HUES6 (cell line): ENCODE data around the gene GHDC.
A peak's percentile ranks its signal among the peaks of the same experiment; 100 is the strongest.
"Not testable (repeated sequence)": the region's sequence is repeated elsewhere in the genome, so short reads cannot be mapped to it uniquely, and the experiment has no call there.

ENCODE experiments used
- H3K27ac ChIP-seq: 2 replicates; pipeline ENCODE4 v1.7.0; 2013; ENCODE audit warnings: low read depth, mild to moderate bottlenecking, low read length, inconsistent platforms
- H3K27me3 ChIP-seq: 2 replicates; pipeline ENCODE4 v1.6.1; 2013; ENCODE audit warnings: low read length; ENCODE audit not compliant: control insufficient read depth, insufficient read depth
- H3K36me3 ChIP-seq: 2 replicates; pipeline ENCODE4 v1.6.1; 2013; ENCODE audit warnings: low read length; ENCODE audit not compliant: control insufficient read depth, insufficient read depth
- H3K4me1 ChIP-seq: 2 replicates; pipeline ENCODE4 v1.6.1; 2013; ENCODE audit warnings: low read length; ENCODE audit not compliant: control insufficient read depth, insufficient read depth
- H3K4me3 ChIP-seq: 2 replicates; pipeline ENCODE4 v1.5.1; 2013; ENCODE audit warnings: low read depth, low read length
- H3K9ac ChIP-seq: one replicate; pipeline ENCODE4 v1.6.1; 2013; ENCODE audit warnings: mild to moderate bottlenecking, low read length
- H3K9me3 ChIP-seq: 2 replicates; pipeline ENCODE4 v1.6.1; 2013; ENCODE audit warnings: low read depth, low read length; ENCODE audit not compliant: control insufficient read depth, insufficient read depth

GHDC gene

DNA sequence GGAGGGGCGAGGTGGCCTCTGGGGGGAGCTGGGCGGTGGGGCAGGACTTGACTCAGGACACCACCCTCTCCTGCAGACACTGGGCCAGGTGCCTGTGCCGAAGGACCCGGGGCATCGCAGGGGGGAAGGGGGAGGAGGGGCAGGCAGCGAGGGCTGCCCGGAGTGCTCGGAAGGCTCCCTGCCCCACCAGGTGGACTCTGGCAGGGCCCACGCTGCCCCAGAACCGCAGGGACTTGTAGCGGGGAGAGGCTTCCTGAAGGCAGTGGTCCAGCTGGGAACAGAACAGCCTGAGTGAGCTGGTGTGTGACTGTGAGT lies 4.7 kb downstream of the GHDC start:
- Histone ChIP-seq H3K4me3 (no peak overlapping the region), H3K9me3 (no peaks in the 10 kb centered on the region), H3K4me1 (peaks cover 27% of the 10 kb centered on the region), H3K36me3 (no peaks in the 10 kb centered on the region), H3K27ac (no peak overlapping the region), H3K9ac (no peak overlapping the region), H3K27me3 (peaks cover 10% of the 10 kb centered on the region)

DNA sequence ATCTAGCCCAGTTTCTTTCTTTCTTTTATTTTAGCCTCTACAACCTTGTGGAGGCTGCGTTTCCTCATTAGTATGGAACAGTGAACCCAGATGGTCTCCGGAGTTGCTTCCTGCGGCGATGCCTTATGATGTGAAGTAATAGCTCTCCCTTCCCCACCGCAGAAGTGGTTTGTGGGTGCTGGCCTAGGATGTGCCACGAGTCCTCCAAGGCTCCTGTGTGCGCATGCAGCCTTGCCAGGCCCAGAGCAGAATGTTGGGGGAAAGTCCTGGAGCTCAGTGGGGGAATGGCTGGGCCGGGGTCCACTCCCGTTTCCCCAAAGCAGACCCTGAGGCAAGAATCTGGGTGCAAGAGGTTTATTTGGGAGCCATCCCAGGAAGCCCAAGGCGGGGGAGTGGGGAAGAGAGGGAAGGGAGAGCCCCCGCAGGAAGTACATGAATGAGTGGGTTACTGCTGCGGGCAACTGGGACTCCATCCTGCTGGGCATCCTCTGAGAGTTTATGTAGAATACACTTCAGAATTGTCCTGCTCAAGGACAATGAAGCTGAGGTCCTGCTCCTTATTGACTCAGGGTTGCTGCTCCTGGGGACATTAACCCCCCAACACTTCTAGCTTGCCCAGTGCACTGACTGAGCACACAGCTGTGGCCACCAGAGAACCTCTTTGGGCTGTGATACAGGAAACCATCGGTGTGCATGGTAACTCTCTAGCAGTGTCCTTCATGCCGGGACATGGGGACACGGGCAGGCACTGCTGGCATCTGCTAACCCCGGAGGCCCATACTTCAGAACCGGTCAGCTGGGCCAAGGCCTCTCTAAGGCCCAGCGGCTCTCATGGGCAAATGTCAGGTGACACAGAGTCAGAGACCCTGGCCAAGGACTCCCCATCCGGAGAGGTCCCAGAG lies 5.3 kb downstream of the GHDC start:
- Histone ChIP-seq H3K9ac (no peak overlapping the region), H3K9me3 (no peaks in the 10 kb centered on the region), H3K4me1 (peaks cover 25% of the 10 kb centered on the region), H3K27ac (no peak overlapping the region), H3K27me3 (peaks cover 15% of the 10 kb centered on the region), H3K36me3 (no peaks in the 10 kb centered on the region), H3K4me3 (no peak overlapping the region)

DNA sequence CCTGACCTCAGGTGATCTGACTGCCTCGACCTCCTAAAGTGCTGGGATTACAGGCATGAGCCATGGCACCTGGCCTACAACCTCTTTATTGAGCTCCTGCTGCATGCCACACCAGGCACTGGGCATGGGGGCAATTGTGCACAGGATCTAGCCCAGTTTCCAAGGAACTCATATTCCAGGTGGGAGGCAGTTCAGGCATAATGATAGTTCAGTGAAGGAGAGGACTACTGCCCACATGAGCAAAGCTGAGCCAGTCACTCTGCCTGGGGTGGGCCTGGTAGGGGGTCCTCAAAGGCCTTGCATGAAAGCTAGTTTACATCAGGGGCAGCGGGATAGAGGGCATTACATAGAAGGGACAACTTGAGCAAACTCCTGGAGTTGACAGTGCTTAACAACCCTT lies 6.5 kb downstream of the GHDC start:
- H3K9ac ChIP-seq = no peak overlapping the region
- H3K36me3 ChIP-seq = no peaks in the 10 kb centered on the region
- H3K4me3 ChIP-seq = no peak overlapping the region
- peaks cover 20% of the 10 kb centered on the region for H3K4me1 ChIP-seq
- no peaks in the 10 kb centered on the region for H3K9me3 ChIP-seq
- peaks cover 26% of the 10 kb centered on the region for H3K27me3 ChIP-seq
- H3K27ac ChIP-seq = no peak overlapping the region

DNA sequence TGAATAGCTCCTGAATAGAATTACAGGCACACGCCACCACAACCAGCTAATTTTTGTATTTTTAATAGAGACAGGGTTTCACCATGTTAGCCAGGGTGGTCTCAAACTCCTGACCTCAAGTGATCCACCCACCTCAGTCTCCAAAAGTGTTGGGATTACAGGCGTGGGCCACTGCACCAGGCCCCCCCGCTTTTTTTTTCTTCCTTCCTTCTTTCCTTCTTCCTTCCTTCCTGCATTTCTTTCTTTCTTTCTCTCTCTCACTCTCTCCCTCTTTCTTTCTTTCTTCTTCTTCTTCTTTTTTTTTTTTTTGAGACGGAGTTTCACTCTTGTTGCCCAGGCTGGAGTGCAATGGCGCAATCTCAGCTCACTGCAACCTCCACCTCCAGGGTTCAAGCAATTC lies 8.1 kb downstream of the GHDC start:
- not testable (repeated sequence) for H3K9me3 ChIP-seq, H3K4me3 ChIP-seq, H3K27ac ChIP-seq, H3K9ac ChIP-seq, H3K36me3 ChIP-seq
- H3K27me3 ChIP-seq = peaks cover 43% of the 10 kb centered on the region
- H3K4me1 ChIP-seq = peaks cover 24% of the 10 kb centered on the region

DNA sequence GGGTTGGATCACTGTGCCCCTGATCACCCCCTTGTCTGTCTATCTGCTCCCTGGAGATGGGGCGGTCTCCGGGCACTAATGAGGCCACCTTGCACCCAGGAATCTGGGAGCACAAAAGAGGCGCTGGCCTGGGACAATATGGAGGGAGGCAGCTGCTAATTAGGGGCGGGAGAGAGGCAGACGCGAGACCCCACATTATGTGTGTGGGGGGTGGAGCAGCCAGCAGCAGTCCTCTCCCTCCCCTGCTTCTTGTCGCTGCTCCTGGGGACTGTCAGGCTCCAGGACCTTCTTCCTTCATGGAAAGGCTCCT lies 8.7 kb downstream of the GHDC start:
- H3K27me3 ChIP-seq = peaks cover 49% of the 10 kb centered on the region
- H3K9me3 ChIP-seq = no peaks in the 10 kb centered on the region
- no peak overlapping the region for H3K9ac ChIP-seq
- H3K36me3 ChIP-seq = no peaks in the 10 kb centered on the region
- peaks cover 24% of the 10 kb centered on the region for H3K4me1 ChIP-seq
- no peak overlapping the region for H3K27ac ChIP-seq
- H3K4me3 ChIP-seq = no peak overlapping the region

DNA sequence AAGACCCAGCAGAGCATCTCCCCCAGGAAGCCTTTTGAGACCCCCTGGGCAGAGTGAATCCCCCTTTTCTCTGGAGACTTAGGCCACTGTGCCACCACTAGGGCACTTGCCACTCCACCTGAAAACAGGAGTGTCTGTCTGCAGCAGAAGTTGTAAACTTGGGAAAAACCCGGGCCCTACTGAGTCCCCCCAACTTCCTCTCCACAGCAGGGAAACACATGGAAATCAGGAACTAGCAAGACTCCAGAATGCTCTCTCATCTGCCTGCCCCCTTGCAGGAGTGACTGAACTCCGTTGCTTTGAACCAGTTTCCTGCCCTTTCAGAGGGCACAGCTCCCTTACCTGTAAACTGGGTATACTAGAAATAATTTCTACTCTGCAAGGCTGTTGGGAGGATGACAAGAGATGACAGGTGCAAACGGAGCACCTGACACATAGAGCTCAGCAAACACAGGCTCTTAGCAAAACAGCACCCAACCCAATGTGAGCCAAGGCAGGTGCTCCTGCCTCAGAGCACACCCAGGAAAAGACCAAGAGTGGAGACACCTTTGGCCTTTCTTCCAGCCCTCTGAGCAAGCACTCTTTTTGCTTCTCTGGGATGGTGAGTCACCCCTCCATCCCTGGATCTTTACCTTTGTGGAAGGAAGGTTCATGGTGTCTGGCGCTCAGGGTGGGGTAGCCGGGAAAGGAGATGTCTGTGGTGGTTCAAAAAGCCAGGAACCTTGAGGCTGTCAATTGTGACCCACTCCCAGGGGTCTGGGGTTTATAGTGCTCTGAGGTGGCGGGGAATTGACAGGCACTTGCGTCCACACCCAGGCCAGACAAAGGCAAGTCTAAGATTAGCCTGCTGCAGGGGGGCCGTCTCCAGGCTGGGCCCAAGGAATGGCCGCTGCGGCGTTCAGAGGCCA lies 9.3 kb downstream of the GHDC start, which contains the start of gene HCRT:
TSS of gene HCRT (minus strand) at position 740 of the 908 bp plus-strand sequence. CDS start at position 653, 87 bp downstream.
- Histone ChIP-seq H3K4me3 (peak within 1 kb of the TSS; percentile 84; the same call in 1 of the 2 replicates), H3K9ac (no peak within 1 kb of the TSS), H3K27ac (no peak within 1 kb of the TSS), H3K9me3 (no peaks in the 10 kb centered on the region), H3K27me3 (peaks cover 54% of the 10 kb centered on the region), H3K36me3 (no peaks in the 10 kb centered on the region), H3K4me1 (peaks cover 24% of the 10 kb centered on the region)

DNA sequence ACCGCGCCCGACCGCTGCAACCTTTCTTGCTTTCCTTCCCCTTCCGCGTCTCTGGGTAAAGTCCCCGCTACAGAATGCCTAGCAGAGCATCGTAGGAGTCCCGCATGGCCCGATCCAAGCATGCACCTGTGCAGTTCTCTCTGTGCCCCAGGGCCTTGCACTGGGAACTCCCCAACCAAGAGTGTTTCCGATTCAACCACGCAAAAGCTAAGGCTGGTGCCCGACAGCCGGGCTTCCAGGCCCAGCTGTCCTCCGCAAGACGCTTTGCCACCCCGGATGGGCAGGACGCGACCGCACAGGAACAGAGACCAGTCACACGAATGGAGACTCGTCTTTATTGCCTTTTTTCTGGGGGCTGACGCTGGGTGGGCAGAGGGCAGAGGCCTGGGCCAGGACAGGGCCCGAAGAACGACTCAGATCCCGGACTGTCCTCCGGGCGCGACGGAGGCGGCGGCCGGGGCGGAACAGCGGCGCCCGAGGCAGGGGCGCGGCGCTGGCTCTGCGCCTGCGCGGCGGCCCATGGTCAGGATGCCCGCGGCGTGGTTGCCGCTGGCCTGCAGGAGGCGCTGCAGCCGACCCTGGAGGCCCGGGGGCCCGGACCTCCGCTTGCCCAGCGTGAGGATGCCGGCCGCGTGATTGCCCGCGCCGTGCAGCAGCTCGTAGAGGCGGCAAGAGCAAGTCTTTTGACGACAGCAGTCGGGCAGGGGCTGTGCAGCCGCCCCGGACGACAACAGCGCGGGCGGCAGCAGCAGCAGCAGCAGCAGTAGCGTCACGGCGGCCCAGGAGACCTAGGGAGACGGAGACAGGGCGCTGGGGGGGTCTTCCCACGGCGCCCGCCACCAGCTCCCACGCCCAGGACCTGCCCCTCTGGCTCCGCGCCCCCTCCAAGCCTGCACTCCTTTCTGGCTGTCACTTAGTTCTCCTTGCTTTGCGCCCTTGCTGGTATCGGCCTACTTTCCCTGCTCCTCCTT lies 10.3 kb downstream of the GHDC start:
- Histone ChIP-seq H3K4me1 (peaks cover 24% of the 10 kb centered on the region), H3K27me3 (peaks cover 63% of the 10 kb centered on the region), H3K9ac (peak overlapping the region; percentile 67), H3K27ac (no peak overlapping the region), H3K4me3 (peak overlapping the region; percentile 84), H3K36me3 (no peaks in the 10 kb centered on the region), H3K9me3 (no peaks in the 10 kb centered on the region)

DNA sequence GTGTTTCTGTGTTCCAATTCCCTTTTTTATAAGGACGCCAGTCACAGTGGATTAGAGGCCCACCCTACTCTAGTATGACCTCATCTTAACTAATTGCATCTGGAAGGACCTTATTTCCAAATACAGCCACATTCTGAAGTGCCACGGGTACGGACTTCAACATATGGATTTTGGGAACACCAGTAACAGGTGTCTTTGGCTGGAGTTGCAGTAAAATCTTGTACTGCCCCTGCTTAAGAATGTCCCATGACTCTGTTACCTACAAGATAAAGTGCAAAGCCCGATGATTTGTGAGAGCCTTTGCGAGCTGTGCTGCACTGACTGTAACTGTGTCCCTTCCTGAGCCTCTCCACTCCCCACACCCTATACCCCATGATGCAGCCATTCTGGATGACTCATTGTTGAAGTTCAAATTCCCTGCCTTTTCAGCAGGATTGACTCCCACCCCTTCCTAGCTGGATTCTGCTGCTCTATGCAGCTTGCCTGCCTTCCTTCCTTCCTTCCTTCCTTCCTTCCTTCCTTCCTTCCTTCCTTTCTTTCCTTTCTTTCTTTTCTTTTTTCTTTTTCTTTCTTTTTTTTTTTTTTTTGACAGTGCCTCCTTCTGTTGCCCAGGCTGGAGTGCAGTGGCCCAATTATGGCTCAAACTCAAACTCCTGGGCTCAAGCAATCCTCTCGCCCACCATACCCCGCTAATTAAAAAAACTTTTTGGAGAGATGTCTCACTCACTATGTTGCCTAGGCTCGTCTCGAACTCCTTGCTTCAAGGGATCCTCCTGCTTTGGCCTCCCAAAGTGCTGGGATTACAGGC lies 11.2 kb downstream of the GHDC start:
- Histone ChIP-seq H3K36me3 (no peaks in the 10 kb centered on the region), H3K4me3 (peak overlapping the region; percentile 84), H3K9me3 (no peaks in the 10 kb centered on the region), H3K27ac (no peak overlapping the region), H3K4me1 (peaks cover 24% of the 10 kb centered on the region), H3K9ac (peak overlapping the region; percentile 67), H3K27me3 (peaks cover 72% of the 10 kb centered on the region)

DNA sequence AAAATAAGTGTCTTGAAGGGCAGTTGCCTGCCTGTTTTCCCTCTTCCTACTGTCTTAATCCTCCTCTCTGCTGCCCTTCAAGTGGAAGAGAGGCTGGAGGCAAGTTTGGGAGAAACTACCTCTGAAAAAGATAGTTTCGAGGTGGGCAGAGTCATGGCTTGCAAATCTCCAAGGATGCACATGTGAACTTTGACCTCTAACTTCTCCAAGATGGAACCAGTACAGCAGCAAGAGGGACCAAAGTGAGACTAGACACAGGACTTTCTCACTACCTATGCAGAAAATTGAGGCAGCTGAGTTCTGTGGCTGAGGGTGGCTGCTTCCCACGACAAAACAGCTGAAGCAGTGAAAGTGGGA lies 12.5 kb downstream of the GHDC start:
- Histone ChIP-seq H3K9me3 (no peaks in the 10 kb centered on the region), H3K36me3 (no peaks in the 10 kb centered on the region), H3K27ac (no peak overlapping the region), H3K4me3 (no peak overlapping the region), H3K4me1 (peaks cover 24% of the 10 kb centered on the region), H3K9ac (no peak overlapping the region), H3K27me3 (peaks cover 79% of the 10 kb centered on the region)
